Activated naive CD4-positive, alpha-beta T cell treated with Interleukin-2 at 50 U/mL for 16 hours (primary cell): ENCODE measurements around the gene MYO18A.
A peak's percentile ranks its signal among the peaks of the same experiment; 100 is the strongest.
"Not testable (repeated sequence)": the region's sequence is repeated elsewhere in the genome, so short reads cannot be mapped to it uniquely, and the experiment has no call there.

ENCODE experiments used
- DNase-seq: peaks from one replicate; pipeline ENCODE4 v3.0.0-alpha.2; 2020

MYO18A gene

DNA sequence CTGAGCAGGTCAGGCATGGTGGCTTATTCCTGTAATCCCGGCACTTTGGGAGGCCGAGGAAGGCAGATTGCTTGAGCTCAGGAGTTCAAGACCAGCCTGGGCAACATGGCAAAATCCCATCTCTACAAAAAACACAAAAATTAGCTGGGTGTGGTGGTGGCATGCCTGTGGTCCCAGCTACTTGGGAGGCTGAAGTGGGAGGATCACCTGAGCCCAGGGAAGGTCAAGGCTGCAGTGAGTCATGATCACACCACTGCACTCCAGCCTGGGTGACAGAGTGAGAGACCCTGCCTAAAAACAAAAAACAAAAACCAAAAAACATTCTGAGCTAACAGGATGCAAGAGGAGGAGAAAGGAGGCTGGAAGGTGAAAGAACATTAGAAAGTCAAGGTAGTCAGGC, 33.0 kb downstream of the MYO18A start:
- DNase-seq = not testable (repeated sequence)

DNA sequence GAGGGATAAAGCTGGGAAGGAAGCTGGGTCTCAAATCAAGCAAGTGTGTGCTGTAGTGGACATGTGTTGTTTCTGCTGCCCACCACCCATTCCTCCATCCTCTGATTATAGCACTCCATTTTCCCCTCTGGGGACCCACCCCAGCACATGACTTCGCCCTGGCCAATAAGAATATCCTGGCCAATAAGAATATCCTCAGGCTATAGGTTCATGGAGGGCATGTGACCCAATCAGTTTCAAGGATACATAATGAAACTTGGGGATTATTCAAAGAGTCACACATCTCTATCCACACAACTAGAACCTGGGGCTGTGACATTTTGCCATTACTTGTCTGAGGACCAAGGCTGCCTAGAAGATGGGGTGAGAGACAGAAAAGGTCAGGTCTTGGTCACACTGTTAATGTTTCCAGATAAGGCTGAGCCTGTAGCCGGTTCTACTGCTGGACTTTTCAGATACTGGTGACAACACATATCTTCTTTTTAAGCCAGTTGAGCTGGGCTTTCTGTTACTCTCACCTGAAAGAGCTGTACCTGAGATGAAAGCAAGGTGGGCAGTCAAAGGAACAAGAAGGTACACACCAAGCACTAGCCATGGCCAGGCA, 33.7 kb downstream of the MYO18A start:
- DNase-seq = no peak

DNA sequence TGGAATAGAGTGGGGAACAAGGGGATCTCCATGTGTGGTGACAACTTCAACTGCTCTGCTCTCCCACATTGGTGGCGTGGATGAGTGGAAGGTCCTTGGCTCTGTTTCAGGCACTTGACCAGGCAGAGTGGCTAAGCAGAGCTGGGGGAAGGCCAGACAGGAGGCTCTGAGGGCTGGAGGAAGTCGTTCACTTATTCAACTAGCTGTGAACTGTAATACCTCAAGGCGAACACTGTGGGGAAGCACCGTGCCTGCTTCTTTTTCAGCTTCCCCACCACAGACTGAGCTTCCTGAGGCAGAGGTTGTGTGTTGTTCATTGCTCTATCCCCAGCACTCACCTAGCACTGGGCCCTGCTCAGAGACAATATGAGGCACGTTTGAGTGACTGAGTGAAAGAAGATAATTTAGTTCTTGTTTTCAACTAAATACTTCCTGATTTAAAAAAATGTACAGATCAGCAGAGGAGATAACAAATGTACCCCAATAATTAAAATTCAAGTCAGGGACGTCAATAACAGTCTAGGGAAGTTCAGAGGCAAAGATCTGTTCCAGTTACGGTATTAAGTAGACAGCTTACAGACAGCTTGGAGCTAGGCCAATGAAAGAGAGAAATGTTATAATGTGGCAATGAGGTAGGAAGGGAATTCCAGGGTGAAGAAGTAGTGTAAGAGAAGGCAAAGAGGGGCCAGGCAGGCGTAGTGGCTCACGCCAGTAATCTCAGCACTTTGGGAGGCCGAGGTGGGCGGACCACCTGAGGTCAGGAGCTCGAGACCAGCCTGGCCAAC, 34.7 kb downstream of the MYO18A start:
- DNase-seq = peak; percentile 69

DNA sequence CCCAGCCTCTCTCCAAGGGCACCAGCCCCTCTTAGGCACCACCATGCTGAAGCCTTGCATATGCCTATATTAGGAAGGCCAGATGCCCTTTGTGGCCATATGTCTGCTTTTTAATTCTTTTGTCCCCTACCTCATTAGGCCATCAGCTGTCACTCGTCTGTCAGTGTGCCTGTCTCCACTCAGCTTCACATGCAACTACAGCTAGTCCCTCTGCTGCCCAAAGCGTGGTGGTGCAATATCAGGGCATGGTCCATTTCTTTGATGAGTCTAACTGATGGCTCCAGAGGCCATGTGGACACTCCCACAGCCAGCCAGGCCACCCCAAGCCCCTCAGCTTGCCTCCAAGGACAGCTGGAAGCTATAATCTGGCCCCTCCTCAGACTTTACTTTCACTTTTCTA, 36.3 kb downstream of the MYO18A start:
- peak; percentile 21 for DNase-seq

DNA sequence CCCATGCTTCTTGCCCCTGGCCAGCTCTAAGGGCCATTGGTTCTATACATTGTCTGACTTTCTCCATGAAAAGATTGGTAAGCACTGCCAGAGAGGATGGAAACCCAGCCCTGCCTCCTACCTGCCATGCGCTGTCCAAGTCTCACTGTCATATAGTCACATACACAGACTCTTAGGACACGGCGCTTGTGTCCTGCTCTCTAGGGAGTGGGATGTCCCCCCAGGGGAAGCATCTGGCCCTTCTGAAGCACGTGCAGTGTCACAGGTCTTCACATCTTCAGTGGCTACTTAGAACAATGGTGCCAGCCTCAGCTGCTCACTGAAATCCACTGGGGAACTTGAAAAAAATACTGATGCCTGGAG, 38.7 kb downstream of the MYO18A start:
- DNase-seq = no peak

DNA sequence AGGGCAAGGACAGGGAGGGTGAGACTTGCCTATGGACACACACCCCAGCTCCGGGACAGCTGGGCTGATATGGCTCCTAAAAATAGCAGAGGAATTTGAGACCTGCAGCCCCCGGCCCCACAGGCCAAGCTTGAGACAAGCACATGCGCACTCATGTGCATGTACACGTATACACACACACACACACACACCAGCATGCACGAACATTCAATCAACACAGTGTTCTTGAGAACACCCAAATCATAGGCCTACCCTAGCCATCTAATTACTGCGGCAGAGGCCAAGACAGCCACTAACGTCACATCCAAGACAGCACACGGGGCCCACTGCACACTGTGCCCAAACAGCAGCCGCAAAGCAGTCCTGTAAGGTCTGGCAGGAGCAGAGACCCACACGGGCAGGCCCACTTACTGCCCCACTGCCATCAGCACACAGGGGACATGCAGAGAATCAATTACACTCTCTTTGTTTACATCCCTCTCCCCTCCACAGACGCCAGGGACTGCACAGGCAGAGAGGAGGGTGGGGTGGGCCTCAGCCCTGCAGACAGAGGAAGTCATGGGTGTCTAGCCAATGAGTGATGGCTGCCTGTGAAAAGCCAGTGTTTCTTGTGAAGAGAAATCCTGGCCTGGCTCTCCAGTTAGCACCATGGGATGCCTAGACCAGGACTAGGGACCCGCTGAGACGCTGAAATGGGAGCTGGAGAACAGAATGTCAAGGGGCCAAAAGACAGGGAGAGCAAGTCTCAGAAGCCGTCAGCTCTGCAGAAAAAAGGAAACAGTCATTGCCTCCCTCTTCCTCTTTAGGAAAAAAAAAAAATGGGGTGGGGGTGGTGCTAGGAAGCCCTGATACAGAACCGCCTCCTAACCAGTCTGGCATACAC, 39.3 kb downstream of the MYO18A start:
- peak; percentile 47 for DNase-seq

DNA sequence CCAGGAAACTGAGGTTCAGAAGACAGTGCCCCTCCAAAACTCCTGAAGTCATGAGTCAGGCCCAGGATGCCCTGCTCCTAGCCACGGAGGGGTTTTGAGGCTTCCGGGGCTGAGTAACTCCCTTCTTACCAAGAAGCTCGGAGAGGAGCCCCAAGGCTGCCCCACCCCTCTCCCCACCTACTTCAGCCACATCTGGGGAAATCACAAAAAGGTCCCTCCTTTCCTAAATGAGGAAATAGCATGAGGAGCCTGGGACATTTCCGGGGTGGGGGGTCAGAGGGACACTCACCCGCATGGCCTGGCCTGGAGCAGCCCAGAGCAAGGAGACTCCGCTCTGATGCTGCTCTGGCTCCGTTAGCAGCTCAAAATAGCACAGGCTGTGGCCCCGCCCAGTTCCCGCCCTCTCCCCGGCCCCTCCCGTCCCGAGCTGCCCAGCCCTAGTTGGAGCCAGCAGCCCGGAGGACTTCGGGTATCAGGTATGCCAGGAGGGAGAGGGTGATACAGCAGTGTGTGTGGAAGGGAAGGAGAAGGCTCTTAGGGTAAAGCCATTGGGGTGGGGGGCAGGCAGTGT, 40.1 kb downstream of the MYO18A start:
- DNase-seq = peak; percentile 85

DNA sequence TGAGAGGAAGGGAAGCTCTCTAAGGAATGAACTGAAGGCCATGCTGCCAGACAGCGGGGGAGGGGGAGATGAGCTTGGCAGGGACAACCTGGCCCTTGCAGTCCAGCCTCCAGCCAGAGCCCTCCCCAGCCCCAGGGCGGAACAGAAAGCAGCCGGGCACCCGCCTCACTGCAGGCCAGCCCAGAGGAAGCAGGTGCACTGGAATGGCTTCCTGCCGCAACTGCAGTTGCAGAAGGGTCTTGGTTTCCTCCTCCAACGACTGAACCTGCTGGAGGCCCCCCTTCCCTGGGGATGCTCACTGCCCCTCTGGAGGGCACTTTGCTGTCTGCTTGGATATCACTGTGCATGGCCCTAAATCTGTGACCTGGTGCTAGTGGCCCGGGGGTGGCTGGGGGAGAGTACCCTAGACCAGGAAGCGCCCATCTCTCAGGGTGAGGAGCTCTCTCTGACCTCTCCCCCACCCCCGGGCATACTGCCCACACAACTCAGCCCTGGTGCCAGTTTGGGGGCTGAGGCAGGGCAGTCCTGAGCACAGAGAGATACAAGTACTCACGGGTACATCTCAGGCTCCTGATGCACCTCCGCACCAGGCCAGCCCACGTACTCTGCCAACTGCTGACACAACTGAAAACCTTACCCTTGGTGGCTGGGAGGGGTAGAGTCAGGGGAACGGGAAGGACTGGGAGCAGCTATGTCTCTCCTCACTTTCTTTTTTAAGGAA, 41.1 kb downstream of the MYO18A start:
- peak; percentile 52 for DNase-seq

DNA sequence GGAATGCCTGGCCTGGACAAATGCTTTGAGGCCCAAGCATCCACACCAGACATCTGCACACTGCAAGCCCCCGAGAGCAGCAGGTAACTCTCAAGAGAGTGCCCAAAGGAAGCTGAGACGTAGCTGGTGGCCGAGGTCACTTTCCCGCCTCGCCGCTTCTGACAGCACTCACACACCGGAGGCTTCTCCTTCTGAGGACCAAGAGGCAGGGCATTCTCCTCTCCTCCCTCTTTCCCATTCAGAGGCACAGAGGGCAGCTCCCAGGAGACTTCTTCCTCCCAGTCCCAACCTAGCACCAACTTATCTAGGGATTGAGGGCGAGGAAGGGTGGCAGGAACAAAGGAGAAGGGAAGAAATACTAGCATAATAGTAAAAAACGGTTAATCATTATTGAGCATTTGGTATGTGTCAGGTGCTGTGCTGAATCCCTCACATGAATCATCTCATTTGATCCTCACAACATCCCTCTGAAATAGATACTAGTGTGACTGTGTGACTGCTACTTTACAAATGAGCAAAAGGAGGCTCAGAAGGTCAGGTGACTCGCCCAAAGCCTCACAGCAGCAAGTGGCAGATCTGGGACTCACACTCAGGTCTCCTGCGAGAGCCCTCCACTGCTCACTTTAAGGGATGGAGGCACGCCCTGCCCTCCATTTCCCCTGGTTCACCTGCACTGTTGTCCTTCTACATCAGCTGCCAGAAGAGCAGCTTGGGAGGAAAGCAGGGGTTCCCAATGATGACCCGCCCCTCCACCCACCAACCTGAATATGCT, 41.8 kb downstream of the MYO18A start:
- DNase-seq = peak; percentile 73

DNA sequence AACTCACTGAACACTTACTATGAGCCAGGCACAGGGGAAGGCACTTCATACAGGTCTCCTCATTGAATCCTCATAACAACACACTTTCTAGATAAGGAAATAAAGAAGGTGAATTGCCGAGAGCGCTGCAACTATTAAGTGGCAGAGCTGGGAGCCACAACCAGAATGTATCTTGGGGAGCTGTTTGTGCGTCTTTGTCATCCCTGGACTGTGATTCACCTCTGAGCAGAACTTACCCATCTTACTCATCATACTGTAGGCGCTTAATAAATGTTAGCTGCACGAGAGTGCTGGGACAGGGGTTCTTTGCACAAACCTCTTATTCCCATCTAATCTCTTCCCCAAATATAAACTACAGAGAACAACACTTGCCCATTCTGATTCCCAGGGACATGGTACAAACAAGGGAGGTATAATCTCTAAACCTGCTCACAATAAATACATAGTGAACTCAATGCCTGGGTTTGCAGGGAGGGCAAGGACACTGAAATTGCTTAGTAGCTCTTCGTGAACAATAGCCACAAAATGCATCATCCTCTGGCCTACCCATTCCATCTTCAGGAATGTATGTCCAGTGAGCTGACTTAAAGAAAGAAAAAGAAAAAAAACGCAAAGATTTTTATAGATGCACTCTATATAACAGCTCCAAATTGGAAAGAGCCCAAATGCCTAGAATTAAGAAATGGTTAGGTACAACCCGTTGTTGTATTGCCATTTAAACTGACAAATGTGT, 43.0 kb downstream of the MYO18A start:
- peak; percentile 52 for DNase-seq

DNA sequence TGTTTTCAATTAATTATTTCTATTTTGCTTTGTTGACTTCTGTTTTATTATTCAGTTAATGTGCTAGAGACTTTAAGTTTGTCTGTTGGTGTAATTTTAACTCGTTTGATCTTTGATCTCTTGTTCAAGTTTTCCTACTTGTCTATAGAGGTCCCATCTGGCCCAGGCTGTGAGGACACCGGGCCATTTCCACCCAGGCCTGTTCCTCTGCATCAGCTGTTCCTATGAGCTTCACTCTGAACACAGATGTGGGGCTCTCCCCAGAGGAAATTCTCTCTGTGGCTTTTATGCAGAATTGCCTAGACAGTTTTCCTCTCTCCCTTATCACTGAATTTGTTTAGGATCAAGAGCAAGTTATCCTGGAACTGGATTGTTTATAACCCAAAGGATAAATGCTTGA, 44.7 kb downstream of the MYO18A start:
- no peak for DNase-seq

DNA sequence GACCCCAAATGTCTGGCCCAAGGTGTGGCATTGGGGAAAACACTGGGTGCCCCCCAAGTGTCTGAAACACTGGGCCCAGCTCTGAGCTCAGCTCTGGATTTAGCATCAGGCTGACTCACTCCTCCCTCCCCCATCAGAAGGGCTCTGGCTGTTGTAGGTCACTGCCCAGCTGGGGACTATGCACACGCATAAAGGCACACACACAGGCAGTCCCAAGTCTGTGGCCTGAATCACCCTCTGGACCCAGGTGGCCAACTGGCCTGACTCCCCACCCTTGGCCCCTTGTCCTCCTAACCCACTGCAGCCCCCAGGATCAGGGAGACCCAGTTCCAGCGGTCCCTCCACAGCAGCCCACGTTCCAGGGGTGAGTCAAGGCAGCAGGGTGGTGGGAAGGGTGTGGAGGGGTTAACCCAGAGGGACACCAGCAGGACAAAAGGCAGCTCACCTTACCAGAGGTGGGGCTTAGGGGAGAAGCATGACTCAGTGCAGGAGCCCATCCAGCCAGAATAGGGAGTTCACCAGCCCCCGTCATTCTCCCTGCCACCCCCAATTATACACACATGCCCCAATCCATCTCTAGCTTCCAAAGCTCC, 47.0 kb downstream of the MYO18A start:
- DNase-seq = no peak

DNA sequence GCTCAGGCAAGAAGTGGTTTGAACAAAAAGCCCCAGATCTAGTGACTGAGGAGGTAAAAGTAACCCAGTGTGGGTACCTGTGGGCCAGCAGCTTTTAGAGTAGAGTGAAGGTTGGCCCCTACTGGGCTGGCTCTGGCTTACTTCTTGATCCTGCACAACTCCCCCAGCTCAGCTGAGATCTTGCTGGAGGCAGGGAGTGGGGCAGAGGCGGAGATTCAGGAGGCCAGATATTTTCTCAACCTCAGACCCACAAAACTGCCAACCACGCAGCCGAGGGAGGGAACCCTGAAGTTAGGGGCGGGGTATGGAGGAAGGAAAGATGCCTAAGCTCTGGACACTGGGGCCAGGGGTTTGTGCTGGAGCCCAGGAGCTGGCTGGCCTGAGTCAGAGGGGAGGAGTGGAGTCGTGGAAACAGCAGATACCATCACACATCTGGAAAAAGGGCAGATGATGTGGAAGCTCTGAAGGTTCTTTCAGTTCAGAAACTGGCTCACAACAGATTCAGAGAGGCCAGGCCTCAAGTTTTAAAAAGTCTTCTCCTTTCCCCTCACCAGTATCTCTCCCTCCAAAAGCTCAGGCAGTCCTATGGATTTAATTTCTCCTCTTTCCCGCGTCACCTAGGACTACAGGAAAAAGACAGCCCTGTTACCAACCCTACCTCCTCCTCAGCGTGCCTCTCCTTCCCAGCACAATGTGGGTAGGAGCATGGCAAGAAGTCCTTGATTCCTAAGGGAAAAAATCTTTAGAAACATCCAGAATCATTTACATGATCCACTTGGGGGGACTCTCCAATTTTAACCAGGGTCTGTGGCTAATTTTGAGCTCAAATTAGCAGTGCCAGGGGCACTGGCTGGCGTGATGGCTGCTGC, 48.1 kb downstream of the MYO18A start:
- DNase-seq = no peak

DNA sequence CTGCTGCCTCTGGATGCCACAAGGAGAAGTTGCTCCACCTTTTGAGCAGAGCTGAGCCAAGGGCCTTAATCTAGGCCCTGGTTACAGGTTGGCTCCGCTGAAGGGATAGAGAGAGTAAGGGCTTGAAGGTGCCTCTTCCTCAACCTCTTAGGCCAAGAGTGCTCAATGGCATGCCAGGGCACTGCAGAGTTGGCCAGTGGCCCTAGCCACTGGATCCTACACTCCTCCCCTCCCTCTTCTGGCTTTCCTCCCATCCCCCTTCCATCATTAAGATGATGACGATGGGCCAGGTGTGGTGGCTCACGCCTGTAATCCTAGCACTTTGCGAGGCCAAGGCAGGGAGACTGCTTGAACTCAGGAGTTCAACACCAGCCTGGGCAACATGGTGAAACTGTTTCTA, 50.5 kb downstream of the MYO18A start:
- no peak for DNase-seq

DNA sequence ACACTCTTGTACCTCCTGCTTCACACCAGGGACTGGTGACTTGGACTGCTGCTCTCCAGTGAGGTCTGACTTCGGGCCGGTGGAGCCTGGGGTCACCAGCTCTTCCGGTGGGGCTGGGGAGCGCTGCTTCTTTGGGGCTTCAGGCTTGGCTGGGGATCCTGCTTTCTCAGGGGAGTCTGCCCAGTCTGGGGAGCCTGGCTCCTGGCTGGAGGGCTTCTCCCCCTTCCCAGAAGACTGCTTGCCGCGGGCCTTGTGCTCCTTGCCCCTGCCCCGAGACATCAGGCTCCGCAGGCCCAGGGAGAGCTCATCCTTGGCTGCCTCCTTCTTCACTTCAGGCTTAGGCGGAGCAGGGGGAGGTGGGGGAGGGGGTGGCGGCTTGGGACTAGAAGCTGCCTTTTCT, 52.4 kb downstream of the MYO18A start:
- DNase-seq = no peak

DNA sequence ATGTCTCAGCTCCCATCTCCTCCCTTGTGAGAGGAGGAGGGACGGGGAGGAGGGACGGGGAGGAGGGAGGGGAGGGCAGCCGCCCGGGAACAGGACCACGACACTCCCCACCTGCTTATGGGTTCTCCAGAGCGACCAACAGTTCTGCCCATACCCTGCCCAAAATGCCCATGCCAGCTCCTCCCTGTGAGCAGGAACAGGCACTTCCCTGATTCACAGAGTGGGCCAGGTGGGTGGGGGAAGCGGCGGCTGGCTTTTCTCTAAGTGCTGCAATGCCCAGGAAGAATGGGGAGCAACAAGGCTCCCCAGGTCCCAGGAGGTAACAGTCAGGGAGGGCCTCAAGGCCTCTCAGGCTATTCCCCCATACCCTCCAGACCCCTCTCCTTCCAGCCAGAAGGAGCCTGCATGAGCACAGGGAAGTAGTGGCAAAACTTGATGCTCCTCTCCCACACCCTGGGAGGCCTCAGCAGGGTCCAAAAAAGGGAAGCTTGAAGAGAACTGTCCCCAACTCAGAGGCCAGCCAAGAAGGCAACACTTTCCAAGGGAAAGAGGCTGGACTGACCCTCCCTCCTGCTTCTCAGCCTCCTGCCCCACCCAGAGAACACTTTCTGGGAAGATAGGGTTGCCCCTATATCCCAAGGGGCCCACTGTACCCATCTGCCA, 53.8 kb downstream of the MYO18A start:
- no peak for DNase-seq

DNA sequence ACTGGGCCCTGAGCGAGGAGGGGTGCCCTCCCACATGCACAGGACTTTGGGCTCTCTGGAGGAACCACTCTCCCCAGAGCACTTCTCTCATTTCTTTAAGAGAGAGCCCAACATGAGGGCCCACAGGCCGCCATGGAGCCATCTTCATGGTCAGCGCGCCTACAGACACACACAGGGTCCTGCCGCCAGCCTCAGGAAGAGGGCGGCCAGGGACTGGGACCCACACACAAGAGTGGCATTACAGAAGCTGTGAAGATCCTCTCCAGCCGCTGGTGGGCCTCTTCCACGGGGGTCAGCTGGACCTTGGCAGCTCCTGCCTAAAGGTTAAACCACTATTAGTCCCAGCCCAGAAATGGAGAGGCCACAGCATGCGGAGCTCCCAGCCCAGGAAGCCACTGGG, 54.5 kb downstream of the MYO18A start:
- no peak for DNase-seq

DNA sequence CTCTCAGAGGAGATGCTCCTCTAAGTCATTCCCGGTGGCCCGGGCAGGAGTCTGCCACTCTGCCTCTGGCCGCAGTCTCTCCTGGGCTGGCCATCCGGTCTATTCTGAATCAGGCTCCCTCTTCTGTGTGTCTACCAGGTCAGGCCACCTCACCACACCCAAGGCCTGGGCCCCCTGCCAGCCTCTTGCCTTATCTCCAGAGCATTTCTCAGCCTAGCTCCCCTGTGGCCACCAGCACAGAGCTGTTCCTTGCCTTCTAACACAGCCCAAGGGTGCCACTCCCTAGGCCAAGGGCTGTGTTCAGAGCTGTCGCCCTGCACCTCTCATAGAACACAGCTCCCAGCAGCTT, 55.3 kb downstream of the MYO18A start:
- DNase-seq = no peak
